ENCODE results near the gene SNX22.
"Not testable (repeated sequence)": the region's sequence is repeated elsewhere in the genome, so short reads cannot be mapped to it uniquely, and the experiment has no call there.

SNX22 gene

DNA sequence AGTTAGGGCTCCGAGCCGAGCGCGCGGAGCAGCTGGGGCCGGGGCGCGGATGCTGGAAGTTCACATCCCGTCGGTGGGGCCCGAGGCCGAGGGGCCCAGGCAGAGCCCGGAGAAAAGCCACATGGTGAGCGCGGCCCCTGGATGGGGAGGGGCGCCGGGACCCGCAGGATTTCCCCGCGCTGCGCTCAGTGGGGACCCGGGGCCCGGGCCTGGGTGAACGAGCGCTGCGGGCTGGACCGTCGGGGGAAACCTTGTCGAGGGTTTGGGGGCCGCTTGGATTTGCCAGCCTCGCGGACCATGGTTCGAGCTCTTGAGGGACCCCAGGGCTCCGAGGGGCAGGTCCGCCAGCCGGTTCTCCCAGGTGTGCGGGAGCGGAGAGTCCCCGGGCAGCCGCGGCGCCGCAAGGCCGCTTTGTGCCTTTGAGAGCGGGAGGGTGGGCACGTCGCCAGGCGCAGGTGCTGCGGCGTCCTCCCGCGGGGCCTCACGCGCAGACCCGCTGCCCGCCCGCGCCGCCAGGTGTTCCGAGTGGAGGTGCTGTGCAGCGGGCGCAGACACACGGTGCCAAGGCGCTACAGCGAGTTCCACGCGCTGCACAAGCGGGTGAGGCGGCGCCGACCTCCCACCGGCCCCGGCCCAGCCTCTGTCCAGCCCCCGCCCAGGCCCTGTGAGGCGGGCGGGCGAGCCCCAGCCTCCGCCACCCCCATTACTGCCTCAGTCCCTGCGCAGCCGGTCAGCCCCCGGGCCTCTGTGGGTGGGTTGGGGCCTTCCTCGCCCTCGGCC, at the start of gene SNX22:
Gene SNX22 (plus strand): TSS at position 5 of the 780 bp plus-strand sequence. CDS start 45 bp downstream, at position 50.
- peak; percentile 46 for DNase-seq

DNA sequence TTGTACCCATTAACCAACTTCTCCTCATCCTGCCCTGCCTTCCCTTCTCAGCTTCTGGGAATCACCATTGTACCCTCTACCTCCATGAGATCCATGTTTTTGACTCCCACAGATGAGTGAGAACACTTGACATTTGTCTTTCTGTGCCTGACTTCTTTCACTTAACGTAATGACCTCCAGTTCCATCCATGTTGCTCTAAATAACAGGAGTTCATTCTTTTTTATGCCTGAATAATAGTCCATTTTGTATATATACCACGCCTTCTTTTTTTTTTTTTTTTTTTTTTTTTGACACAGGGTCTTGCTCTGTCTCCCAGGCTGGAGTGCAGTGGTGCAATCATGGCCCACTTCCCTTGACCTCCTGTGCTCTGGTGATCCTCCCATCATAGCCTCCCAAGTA, 49.0 kb upstream of the SNX22 start:
- no peak for DNase-seq

DNA sequence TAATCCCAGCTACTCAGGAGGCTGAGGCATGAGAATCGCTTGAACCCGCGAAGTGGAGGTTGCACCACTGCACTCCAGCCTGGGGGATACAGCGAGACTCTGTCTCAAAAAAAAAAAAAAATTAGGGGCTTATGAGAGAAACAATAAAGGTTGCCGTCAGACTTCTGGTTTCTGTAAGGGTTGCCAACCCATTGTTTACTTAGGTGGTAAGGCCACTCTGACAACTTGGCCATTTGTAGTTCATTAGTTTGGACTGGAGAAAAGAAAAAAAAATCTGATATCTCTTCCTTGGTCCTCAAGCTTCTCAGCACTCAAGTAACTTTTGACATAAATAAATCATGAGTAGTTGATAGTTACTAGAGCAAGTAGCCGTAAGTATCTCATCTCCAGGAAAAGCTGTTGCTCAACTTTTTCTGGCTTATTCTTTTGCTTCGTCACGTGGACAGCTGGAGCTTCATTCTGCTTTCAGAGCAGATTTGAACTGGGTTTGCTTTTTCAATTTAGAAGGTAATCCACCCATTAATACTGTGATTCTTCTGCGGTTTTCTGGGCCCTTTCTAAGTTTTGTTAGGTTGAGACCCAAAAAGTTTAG, 46.3 kb upstream of the SNX22 start:
- DNase-seq: no peak

DNA sequence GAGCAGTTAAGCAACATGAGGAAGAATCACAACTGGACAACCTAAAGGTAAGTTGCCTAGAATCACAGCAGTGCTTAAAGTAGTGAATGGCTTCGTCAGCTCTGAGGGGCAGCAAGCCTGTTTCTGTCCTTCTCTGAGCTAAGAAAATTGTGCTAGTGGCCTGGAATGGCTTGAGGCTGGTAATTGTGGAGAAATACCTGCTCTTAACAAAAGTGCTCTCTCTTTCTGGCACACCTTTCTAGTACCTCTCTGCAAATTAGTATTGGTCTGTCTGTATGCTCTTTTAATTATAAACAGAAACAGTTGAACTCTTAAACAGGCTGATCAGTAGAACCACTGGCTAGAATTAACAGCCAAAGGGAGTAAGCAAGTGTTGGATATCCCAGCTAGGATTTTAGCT, 44.2 kb upstream of the SNX22 start:
- DNase-seq: no peak

DNA sequence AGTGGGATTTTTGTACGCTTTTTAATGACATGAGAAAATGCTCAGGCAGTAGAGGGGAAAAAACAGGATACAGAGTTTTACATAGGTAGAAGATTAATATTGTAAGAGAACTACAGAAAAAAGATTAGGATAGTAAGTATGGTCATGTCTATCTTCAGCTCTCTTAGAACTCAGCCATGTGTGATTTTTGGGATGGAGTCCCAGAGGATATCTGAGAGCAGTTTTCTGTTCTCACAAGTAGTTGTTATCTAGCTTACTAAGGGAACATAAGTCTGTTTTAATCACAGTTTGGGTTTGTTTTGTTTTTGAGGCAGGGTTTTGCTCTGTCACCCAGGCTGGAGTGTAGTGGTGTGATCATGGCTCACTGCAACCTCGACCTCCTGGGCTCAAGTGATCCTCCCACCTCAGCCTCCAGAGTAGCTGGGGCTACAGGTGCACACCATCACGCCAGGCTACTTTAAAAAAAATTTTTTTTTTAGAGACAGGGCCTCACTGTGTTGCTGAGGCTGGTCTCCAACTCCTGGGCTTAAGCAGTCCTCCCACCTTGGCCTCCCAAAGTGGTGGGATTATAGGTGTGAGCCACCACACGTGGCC, 41.3 kb upstream of the SNX22 start:
- DNase-seq: not testable (repeated sequence)

DNA sequence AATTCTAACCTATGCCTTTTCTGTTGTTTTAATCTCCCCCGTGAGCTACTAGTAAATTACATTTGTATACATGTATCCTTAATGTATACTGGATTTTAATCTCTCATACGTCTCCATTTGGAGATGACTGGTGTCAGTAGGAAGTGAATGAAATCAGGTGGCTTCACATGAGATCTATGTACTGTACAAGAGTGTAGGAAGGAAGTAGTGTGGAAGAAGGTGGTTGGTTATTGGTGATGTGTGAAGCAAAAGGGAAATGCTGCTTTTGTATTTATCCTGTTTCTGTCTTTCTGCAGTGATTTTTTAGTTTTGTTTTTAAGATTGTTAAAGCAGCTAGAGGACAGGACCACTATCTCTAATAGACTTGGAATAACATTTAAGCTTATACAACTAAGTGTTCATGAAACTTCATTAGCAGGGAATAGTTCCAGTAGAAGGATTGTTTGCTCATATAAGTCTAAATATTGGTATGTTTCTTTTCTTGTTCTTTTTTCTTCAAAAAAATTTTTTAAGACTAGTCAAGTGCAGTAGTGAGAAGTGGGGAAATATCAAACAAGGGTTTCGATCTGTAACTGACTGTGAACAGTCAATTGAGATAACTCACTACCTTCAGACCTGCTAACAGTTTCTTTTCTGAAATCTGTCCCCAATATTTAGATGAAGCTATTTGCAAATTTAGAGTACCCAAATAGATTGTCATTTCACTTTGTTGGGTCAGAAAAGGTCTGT, 40.4 kb upstream of the SNX22 start:
- DNase-seq: no peak

DNA sequence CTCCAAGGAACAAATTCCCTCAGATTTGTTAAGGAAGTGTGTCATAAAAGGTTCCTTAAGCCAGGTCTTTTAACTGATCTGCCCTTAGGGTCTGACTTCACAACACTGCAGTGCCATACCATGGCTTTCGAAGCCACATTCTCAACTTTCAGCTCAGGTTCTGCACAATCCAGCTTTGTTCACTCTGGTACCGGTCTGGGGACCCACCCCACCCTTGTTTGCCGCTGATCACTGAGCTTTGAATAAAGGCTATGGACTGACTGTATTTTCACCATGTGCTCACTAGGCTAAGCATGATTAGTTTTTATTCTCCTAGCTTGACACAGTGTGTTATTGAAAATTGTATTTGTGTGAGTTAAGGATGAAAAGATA, 39.9 kb upstream of the SNX22 start:
- DNase-seq: no peak

DNA sequence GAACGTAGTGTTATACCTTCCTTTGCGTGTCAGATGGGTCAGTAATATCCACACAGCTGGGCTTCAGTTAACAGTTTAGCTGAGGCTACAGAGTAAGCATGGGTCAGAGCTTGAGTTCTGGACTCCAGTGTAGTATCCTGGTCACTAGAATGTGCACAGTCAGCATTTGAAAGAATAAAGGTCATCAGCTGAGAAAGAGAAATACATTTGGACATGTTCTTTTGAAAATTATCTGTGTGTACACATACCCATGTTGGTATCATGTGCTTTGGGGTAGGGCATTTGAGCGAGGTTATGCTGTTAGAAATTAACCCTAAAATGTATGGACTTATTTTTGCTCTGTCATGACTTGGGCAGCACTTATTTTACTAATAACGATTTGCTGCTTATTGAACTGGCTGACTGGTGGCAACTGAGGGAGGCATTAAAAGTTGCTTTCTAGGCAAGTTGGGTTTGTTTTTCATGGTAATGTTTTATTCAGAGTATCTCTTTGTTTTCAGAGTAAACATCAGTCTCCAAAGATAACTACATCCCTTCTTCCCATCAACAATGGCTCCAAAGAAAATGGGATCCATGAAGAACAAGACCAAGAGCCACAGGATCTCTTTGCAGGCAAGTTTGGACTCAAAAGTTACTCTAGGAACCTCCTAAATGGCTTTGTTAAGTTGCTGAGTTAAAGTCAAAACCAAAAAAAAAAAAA, 39.3 kb upstream of the SNX22 start:
- DNase-seq: no peak

DNA sequence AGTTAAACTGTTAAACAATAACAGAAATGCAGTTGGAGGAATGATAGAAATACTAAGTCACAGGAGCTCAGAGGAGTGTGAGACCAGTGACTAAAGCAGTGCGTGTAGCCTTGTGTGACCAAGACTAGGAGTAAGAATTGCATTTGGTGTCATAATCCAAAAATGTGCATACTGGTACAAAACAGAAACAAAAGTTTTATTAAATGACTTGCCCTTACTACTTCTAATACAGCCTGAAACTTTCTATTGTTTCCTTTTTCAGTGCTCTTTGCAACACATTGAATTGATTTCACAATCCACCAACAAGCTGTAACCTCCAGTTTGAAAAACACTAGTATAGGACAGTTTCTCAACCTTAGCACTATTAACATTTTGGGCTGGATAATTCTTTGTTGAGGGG, 38.6 kb upstream of the SNX22 start:
- DNase-seq: no peak

DNA sequence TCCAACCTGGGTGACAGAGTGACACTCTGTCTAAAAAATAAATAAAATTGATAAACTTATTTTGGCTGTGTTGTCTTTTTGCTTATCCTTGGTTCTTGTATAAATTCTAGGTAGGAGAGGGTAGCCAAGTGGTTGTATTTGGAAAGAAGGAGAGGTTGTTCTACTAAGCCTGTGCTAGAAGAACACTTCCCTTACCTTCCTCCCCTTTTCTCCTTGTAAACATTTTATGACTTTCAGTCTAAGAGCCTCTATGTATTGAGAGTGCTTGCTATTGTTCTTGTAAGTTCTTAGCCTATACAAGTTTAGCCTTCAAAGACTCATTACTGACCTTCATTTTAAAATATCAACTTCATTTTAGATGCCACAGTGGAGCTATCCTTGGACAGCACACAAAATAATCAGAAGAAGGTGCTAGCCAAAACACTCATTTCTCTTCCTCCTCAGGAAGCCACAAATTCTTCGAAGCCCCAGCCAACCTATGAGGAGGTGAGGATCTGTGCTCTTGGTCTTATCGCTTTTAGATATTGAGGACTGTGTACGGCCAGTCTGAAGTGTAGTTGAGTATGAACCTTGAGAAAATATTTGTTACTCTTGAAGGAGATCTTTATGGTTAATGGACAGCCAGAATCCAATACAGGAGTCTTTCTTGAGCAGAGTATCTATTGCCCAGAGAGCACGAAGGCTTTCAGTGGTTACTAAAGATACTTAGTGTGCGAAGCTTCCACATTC, 33.6 kb upstream of the SNX22 start:
- no peak for DNase-seq

DNA sequence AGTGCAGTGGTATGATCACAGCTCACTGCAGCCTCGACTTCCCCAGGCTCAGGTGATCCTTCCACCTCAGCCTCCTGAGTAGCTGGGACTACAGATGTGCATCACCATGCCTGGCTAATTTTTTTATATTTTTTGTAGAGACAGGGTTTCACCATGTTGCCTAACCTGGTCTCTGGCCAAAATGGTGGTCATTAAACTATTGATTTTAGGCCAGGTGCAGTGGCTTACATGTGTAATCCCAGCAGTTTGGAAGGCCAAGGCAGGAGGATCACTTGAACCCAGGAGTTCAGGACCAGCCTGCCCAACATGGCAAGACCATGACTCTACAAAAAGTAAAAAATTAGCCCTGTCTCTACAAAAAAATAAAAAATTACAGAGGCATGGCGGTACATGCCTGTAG, 31.2 kb upstream of the SNX22 start:
- DNase-seq: not testable (repeated sequence)

DNA sequence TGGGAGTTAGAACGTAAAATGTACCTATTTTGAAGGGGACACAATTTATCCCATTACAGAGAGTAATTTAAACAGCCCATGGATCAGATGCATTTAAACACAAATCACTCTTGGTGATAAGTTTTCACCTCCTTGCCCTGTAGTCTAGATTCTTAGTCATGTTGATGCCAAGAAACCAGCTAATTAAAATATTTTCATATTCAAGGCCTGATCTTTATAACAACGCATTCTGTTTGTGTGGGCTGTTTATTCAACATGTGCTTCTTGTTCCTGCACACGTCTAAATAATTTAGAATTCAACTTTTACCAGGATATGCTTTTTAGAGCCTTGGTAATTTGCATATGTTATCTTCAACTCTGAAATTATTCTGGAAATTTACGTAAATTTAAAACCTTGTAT, 29.9 kb upstream of the SNX22 start:
- DNase-seq: no peak

DNA sequence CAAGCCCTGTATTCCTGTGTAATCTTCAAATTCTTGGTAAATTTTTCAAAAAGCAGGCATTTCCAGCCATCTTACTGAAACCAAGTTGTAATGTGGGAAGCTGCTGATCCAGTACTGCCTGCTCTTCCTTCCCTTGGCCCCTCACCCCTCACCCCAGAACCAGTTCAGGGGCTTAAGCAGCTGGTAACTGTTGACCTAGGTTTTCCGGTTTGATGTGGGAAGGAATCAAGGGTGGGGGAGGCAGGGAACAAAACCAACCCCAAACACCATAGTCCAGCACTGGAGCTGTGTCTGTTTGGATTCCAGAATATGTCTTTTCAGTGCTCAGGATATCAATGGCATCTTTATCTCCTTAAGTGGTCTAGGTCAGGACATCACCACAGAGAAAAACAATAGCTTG, 29.1 kb upstream of the SNX22 start:
- no peak for DNase-seq

DNA sequence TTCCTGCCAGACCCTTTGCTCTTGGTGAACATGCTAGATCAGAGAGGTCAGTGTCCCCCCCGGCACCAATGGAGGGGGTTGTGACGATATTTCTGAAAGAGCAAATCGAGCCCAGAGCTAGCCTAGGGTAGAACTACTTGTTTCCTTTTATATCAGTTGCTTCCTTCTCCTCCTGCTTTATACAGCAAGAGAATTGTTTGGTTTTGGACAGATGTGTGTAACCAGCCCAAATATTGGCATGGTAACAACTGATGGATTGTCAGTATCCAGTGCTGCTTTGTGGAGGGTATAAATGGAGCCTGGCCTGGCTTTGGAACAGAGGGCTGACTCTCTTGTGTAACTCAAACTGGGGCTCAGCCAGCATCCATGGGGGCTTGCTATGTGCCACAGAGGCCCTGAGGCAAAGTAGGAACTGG, 28.6 kb upstream of the SNX22 start:
- DNase-seq: no peak

DNA sequence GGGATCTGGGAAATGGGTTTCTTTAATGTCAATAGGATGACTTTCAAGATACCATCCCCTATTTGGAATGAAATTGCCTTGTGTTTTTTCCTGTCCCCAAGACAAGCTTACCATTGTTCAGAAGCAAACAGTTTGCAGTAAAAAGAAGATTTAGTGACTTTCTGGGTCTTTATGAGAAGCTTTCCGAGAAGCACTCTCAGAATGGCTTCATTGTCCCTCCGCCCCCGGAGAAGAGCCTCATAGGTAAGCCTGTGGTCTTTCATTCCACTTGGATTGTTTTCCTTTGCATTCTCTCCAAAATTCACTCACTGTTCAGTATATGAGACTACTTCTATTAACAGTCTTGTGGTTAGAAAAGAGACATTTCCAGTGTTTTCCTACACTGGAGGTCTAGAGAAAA, 25.6 kb upstream of the SNX22 start:
- DNase-seq: no peak

DNA sequence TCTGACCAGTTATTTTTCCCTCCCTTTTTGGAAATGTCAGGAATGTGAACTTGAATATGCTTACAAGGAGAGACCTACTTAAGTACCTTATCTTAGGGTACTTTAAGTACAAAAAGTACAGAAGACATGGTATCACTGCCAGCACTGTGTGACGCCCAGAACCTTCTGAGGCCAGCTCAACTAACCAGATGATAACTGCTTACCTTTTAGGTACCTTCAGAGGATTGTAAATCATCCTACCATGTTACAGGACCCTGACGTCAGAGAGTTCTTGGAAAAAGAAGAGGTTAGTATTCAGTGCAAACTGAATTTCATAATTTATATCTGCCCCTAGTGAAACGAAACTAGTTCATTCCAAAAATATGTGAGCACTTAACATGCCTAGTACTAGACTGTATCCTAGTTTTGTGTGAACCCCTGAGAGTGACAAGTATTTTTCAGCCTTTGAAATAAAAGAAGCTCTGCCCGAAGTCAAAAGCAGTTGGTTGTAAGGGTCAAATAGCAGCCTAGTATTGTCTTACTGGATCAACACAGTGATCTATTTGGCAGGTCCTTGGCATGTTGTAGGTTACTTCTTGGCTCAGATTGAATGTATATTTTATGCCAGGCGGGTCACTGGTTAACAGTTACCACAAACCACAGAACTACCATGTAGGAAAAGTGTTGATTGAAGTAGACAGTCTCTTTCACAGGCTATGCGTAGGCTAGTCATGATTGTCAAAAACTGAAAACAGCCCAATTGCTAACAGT, 23.8 kb upstream of the SNX22 start:
- DNase-seq: no peak

DNA sequence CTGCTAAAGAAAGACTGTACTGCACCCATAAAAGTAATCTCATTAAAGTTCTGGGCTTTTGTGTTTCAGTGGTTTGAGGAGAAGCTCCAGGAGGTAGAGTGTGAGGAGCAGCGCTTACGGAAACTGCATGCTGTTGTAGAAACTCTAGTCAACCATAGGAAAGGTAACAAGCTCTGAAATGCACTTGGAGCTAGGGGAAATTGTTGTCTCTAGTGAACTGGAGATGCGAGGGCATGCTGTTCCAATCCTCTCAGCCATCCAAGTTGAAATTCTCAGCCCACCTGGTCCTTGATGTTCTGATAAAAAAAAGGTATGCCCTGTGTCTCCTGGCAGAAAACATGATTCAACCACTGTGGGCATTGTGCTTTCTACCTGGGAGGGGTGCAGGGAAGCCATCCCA, 21.4 kb upstream of the SNX22 start:
- no peak for DNase-seq

DNA sequence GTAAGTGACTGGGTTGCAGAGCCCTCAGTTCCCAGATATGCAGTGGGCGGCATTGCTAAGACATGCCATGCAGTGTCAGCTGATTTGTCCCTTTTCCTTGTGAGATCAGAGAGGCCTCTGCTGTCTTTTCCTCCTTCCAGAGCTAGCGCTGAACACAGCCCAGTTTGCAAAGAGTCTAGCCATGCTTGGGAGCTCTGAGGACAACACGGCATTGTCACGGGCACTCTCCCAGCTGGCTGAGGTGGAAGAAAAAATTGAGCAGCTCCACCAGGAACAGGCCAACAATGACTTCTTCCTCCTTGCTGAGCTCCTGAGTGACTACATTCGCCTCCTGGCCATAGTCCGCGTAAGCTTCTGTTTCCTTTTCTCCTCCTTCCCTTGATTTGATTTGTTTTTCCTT, 20.0 kb upstream of the SNX22 start:
- DNase-seq: no peak

DNA sequence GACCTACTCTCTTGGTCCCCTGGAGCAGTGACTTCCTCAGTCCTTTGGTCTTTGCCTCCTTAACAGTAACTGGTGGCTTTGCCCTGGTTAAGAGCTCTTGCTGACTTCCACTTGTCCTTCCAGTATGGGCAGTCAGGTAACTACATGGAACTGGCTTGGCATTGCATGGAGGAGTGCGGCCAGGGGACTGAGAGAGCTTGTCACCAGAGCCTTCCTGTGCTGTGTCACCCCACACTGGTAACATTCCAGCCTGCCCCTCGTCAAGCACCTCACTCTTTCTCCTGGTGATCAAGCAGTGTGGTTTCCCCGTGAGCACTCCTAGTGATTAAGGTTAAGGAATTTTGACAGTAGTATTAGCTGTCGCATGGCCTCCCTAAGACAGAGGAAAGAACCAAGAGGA, 19.3 kb upstream of the SNX22 start:
- DNase-seq: no peak

DNA sequence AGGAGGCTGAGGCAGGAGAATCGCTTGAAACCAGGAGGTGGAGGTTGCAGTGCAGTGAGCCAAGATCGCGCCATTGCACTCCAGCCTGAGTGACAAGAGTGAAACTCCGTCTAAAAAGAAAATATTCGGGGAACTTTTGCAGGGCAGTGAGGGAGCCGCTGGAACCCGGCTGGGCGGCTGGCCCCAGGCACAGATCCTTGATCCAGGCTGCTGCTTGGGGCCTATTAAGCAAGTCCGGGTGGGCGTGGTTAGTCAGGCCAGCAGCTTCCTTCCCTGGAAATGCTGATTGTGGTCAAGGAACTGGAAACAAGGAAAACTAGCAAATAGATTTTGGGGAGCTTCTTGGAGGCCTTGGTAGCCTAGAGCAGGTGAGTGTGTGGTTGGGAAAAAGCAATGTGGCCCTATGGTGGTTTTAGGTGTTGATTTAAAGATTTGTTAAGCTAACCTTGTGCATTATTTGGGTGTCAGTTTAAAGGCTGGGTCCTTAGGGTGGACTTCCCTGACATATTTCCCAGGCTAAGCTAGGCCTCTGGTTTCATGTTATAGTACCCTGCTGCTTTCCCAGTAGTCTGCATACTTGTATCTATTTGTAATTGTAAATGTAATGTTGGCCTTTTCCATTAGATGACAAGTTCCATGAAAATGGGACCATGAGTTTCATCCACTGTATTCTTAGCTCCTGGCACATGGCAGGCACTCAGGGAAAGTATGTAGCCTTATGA, 17.7 kb upstream of the SNX22 start:
- DNase-seq: no peak

DNA sequence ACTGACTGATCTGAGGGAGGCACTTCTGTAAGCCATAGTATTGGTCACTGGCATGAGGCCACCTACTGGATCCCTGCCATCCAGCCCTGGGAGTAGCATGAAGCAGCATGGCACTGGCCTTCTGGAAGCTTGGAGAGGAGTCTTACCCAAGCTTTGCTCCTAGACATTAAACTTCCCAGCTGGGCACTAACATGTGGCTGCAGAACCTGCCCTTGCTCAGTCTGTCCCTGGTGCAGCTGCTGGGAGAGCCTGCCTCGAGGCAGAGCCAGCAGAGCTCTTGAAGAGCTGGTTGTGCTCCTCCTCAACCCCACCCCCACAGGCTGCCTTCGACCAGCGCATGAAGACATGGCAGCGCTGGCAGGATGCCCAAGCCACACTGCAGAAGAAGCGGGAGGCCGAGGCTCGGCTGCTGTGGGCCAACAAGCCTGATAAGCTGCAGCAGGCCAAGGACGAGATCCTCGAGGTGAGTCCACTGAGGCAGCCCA, 17.1 kb upstream of the SNX22 start:
- DNase-seq: no peak
